DND-41 (cell line): Measurements from ENCODE around the gene TLR6.

Experiments used
- CTCF ChIP-seq: IDR thresholded peaks from 2 replicates; pipeline ENCODE4 v1.5.1; 2012; ENCODE audit warnings: borderline replicate concordance, low read length, moderate library complexity, mild to moderate bottlenecking; ENCODE audit not compliant: poor library complexity, severe bottlenecking; ENCODE audit errors: extremely low read depth
- EZH2 ChIP-seq: IDR thresholded peaks from 3 replicates; pipeline ENCODE4 v1.6.1; 2012; ENCODE audit warnings: borderline replicate concordance, low read depth, mild to moderate bottlenecking, moderate library complexity, low read length, inconsistent platforms; ENCODE audit not compliant: severe bottlenecking

- TF ChIP-seq CTCF (no peak), EZH2 (no peak)
Observed at GRCh38 chr4:38815885-38816782, 40.5 kb downstream of the TLR6 start.
